ENCODE measurements around the gene RAB6B.

RAB6B gene

DNA sequence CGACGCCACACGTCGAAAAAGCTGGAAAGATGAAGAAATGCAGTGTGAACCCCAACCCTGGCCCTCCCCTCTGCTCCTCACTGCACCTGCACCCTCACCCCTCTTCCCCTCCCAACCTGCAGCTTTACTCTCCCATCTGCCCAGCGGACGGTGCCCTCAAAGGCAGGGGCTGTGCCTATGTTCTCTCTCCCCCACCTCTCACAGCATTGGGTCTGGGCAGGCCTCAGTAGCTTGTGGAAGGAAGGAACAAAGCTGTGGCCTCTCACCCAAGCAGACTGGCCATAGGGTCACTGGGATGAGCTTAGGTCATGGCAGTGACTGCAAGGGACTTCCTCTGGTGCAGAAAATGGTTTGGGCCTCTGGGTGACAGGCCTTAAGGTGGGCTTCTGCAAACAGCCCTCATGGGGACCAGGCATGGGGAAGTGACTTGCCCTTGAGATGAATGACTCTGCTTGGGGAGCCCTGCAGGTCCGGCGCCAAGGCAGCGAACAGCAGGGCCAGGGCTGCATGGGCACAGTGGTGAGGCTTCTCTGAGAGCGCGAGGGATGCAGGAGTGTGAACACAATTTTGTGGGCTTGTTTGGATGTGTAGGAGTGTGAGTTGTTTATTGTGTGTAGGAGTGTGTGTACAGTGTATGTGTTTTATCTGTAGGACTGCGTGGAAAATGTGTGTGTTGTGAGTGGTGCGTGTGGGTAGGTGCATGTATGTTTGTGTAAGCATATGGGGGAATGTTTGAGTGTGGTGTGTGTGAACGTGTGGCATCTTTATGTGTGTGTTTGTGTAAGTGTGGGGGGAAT is 60.9 kb downstream of the RAB6B start:
- no peak for DNase-seq

DNA sequence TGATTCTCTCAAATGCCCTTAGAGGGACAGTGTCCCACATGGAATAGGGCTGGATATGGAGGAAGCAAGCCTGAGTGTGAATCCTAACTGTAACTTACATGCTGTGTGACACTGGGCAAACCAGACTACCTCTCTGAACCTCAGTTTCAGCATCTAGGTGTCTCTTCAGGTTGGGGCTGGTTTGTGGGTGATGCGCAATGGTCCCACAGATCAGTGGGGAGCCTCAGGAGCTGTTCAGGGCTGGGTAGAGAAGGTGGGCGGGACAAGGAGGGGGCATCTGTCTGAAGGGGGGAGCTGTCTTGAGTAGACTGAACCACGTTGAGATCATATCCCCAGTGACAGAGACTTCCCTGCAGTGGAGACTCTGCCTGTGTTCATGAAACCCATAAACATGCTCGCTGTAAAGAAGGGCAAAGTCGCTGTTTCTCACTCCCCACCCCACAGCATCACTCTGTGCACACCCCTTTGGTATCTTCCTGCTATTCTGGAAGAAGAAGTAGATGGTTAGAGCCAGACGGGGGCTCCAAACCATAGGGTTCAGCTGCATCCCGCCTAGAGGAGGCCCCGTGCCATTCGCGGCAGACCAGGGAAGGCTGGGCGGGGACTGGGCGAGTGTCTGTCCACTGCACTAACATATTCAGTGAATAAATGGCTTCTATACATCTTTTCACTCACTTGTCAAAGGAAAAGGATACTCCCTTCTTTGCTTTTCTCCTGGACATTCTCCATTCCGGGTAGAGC is 61.6 kb downstream of the RAB6B start:
- no peak for DNase-seq

DNA sequence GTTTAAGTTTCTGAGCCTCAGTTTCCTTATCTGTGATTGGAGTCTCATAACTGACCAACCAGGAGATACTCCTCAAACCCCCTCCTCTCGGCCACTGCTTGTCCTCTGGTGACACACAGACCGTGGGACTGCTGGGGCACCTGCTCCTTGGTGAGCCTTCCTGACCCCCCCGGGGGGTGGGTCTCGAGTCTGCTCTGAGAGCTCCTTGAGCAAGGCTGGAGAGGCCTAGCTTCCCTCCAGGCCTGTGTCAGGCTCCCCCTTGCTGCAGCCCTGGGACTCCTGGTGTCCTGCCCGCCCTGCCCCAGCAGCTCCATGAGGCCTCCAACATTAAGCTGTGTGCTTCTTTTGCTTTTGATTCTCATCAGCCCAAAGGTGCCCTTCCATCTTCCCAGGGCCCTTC is 62.4 kb downstream of the RAB6B start:
- DNase-seq = no peak

DNA sequence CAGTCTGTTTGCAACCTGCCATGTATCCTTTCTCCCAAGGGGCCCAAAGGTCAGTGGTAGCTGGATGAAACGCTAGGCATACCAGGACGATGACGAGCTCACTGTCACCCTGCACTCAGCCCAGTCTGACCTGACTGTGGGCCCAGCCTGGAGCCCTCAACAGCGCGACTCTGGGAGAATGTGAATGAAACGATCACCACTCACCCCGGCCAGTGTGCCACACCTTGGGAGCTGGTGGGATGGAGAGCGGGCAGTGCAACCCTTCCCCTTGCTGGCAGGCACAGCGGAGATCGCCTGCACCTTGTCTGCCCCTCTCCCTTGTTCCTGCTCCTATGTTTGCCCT is 62.9 kb downstream of the RAB6B start:
- no peak for DNase-seq

DNA sequence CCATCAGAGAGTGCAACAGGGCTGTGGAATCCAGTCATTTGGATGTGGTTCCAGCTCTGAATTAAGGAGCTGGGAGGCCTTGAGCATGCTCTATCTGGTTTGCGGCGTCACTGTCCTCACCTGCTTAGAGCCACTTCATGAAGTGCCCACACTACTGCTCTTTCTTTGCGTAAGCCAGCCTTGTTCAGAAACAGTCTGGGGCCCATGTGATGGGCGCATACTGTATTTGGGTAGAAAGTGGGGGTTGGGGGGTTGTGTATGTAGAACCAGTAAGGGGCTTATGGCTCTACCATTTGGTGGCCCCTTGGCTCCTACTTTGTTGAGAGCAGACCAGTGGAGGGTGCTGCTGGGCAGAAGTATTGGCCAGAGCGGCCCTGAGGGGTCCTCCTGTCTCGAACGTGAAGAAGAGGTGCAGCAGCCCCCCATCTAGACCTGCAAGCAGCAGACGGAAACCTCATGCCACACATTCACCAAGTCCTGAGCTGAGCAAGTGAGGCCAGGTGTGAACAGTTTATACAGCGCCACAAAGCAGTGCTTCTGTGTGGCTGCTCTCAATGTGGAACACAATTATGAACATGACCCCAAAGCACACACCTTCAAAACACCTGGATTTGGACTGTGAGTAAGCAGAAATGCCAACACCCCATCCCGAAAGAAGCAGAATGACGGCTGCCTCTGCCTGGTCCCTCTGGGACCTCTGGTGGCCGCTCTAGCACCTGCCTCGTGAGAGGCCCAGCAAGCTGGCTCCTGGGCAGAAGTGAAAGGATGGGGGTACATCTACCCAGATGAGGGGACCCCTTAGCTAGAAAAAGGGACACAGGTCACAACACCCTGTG is 63.5 kb downstream of the RAB6B start:
- DNase-seq = no peak

DNA sequence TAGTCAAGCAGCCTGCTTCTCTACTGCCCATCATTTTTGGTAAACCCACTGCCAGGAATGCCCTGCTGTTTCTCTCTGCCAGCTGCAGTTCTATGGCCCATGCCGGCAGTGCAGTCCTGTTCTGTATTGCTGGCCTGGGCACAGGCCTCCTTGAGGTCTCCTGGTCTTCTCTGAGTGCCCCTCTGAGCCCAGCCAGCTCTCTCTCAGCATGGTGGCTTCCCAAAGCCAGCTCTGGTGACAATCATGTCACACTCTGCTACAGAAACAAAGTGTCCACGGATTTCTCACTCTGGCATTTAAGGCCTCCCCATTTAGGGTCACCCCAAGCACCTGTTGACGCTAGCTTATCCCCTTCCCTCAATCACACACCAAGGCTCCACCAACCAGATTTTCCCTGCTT is 65.6 kb downstream of the RAB6B start:
- DNase-seq = no peak

DNA sequence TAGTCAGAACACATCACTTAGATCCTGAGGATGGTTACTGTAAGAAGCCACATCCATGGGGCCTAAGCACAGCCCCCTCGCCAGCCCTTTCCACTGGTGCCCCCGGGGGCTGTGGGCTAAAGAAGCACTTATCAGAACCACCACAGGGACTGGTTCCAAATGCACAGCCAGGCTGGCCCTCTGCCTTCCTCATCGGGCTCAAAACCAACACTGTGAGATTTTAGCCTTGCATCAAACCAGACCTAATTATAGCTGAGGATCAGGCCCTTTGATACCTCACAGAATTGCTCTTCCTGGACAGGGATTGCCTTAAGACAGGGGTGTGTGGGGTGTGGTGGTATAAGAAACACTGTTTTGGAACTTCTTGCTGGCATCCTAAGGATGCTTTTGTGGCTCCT is 66.4 kb downstream of the RAB6B start:
- DNase-seq = no peak

DNA sequence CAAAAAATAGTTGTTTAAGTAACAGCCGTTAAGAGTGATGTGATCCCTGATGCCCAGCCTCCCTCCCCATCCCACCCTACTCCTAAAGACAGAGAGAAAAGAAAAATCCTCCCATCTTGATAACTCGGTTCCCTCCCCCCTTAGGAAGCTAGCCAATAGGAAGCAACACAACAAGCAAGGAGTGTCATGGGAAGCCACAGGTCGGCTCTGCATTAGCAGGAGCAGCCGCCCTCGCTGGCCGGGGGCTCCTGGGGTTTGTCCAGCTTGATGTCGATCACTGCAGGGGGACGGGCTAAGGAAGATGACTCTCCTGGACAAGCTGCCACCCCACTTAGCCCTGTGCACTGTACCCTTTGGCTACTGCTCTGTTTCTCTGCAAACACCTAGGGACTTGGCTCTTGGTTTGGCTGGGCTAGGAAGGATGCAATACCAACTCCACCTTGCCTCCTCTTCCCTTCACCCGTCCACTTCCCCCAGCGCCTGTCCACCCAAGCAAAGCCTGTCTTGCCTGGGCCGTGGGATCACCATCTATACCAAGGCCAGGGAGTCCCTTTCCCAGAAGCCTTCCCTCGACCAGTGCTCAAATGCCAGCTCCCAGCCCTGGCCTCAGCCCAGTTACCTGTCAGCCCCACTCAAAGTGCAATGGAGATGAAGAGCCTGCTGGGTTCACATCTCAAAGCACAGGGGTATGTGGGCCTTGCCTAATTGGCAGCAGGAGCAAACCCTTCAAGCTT is 66.9 kb downstream of the RAB6B start:
- DNase-seq = no peak

DNA sequence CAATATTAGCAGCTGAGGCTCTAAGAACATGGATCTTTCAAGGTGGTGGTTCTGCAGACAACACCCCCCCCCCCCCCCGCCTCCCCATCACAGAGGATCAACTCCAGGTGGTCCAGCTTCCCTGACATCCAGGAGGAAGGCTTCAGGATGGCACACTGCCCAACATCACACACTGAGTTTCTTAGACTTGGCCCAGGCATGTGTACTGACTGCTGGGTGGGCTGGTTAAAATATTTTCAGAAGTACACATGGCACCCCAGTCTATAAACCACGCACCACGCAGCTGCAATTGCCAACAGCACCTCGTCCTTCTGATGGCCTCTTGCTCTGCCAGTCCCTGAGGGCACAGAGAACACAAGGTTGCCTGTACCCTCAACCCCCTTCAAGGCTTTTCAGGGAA is 68.0 kb downstream of the RAB6B start:
- no peak for DNase-seq

DNA sequence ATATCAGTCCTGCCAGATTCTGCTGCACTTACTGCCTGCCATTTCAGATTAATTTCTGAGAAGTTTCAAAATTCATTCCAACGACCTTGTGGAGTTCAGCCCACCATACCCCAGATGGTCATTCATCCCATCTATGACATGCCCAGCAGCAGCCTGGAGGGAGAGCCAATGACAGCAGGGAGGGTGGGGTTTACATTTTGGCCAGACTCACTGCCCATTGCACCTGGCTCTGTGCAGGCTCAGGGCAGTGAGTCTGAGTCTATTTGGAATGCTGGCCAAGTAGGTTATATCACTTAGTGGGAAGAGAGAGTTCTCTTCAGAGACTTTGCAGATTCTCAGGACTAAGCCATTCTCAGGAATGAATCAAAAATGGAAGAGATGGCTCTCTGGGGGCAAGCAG is 68.5 kb downstream of the RAB6B start:
- no peak for DNase-seq

DNA sequence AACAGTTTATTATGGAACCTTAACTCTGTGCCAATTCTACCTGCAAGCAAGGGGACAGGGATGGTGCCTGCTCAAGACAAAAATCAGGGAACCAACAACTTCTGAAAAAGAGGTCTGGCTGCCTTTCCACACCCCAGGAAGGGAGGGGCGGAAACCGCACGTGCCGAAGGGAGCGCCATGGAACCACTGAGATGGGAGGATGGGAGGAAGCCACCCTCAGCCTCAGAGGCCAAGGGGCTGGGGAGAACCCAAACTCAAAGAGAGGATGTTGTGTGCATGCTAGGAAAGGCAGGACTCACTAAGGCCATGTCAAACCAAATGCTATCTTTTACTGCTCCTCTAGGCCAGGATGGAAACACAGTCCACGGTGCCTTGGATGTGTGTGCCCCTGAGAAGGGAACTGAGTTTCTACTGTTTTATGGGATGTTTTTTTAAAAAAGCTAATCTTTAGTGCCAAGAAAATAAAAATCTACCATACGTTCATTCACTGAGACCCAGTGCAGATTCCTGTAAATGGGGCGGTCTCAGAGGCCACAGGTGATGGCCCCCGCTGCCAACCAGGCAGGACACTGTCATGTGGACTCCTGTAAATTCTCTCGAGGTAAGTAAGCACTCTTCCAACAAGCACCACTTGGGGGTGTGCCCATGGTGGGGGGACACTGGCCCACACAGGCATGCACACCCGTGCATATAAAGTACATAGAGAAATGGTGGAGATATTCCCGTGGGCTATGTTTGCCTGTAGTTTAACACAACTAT is 69.5 kb downstream of the RAB6B start:
- no peak for DNase-seq

DNA sequence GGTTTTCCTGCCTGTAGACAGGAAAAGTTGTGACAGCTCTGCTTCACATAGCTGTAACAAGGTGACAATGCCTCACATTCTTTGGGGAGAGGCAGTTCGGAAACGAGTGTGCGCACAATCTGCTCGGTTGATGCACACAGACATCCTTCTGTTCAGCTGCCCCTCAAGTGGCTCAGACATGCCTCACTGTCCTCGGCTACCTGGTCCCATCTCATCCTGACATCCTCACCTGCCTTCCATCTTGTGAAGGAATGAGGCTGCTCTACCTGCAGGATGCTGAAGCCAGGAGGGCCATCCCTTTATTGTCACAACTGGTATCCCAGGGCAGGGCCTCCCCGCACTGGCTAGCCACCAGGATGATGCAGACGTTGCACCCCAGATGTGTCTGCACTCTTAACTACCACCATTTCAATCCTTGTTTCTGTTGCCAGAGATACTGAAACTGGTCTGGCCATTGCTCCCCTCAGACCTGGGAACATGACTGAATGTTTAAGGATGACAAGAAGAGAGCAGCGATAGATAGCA is 70.7 kb downstream of the RAB6B start:
- no peak for DNase-seq

DNA sequence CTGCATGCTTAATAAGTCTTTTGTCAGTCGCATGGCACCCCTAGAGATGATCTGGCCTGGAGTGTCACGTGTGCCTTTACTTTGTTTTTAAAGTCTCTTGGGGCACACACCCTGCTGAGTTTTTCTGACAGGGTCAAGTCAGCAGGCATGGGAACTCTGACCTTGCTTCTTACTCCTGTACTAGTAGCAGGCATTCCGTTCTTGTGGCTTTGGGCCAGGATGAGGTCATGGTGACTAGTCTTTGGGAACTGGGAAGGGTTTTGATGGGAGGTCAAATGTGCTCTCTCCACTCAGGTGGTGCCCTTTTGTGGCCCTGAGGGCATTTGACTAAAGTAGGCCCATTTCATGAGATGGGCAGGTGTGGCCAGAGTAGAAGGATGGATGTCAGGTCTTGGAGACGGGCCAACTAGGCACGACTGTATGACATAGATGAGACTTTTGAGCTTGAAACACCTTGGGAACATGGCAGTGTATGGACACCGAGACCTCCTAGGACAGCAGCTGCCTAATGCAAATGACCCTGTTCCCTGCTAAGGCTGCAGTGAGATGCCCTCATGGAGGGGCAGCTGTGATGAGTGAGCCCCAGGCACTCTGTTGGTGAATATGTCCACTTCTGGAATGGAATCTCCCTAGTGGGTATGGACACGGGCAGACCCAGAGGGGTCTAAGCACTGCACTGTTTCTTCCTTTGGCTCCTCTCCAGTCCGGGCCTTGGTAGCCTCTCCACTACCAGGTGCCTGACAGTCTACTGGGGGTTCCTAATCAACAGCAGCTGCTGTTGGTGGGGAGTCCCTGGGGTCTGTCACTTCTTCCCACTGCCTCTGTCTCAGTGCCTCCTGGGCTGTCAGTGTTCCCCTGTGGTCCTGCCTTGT is 73.7 kb downstream of the RAB6B start:
- DNase-seq = no peak

DNA sequence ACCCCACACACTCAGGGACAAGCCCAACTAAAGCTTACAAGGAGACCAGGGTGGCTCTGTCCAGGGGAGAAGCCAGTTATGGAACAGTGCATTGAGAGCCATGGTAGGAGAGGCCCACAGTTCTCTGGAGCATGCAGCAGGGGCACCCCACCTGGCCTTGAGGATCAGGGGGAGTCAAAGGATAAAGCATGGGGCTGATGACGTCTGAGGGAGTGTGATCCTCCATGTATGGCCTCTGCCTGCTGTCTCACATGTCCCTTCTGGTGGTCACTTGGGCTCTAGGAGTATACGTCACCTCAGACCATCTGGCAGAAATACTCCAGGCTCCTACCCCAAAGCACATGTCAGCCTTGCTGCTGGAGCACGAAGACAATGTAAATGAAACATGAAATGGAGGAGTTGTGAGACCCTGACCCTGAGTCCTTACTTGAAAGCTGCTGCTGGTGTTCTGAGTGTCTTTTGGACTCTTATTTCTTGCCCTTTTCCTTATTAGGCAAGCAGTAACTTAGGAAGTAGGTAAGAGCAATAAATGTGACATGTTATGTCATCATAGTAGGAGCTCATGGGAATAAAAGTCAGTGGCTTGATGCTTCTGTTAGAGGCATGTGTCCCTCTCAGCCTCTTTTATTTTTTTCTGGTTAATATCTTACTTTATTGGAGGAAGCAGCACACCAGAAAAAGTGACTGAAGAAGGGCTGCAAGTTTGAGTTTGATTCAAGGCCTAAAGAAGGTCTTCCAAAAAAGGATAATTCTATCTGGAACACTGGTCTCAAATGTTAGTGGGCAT is 74.6 kb downstream of the RAB6B start:
- DNase-seq = no peak

DNA sequence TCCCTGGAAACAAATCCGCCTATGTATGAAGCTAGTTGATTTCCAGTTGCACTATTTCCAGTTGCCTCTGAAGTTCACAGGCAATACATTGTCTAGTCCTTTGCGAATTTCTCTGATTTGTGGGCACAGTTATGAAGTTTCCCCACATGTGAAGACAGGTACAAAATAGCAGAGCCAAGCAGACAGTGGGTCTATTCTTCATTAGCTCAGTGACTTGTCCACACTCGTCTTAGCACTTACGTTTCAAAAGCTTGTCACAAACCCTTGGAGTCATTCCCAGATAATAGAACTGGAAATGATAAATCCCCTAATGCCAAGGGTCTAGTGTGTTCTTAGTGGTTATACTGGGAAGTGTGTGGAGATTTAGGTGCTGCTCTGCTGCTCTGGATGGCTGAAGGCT is 75.6 kb downstream of the RAB6B start:
- no peak for DNase-seq

DNA sequence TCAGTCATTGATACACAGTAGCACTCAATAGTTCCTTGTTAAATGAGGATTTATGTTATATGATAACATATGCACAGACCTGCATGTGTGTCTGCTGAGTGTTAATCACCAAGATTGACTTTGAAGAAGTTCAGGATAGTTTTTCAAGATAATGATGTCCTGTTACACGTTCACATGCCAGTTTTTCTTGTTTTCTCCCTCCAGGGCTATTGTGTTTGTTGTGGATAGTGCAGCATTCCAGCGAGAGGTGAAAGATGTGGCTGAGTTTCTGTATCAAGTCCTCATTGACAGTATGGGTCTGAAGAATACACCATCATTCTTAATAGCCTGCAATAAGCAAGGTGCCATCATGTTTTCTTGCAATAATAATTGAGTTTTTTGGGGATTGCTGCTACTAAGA is 80.3 kb downstream of the RAB6B start:
- DNase-seq = no peak

DNA sequence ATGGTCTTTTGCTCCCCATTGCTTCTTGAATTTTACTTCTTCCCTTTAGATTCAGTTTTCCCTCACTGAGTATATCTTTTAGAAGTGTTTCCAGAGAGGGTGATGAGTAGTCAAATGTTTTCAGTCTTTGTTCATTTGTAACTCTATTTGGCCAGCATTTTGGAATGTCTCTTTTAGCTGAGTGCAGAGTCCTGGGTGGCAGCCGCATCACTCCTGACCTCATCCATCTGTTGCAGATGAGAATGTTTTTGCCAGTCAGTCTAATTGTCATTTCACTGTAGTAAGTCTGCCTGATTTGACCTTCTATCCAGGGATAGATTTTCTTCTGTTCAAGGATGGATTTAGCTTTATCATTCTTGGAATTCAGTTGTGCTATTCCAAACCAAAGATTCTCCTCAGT is 82.8 kb downstream of the RAB6B start:
- DNase-seq = no peak

DNA sequence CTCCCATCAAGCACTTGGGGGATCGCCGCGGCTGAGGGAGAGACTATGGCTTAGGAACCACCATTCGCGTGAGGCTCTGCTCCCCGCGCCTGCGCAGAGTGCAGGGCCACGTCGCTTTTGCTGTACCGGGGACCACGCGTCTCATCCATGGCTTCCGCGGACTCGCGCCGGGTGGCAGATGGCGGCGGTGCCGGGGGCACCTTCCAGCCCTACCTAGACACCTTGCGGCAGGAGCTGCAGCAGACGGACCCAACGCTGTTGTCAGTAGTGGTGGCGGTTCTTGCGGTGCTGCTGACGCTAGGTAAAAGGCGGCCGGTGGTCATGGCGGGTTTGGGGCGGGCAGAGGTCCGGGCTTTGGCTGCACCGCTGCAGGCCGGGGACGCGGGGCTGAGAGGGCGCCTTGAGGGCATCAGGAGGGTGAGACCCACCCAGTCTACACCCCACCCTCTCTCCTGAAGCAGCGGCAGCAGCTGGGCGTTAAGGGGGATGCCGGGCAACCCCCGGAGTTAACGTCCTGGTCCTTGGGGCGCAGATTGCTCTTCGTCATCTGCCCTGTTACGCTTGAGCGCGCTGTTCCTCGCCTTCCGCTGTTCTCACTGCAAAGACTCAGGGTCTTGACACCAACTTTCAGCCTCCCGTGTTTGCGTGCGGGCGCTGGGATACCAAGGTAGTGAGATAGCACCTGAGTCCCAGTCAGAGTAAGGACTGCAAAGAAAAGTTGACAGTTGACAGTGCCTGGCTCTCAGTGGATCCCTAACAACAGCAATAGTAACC is 89.8 kb downstream of the RAB6B start, which contains the start of gene SRPRB:
SRPRB (plus strand) TSS at position 114 of the 774 bp plus-strand sequence; CDS start at position 148, 34 bp downstream.
- DNase-seq = peak; percentile 98

DNA sequence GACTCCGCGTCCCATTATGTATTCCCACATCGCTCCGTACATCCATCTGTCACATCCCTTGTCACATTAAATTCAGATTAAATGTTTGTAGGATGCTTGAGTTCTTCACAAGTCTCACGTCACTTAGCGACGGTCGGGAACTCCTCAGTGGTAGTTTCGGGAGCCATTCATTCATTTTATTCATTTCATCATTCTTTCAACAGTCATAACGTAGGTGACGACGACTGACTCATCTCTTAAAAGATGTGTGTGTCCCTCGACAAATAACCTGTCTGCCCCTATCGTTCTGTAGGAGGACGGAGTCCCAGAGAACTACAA is 90.3 kb downstream of the RAB6B start:
- no peak for DNase-seq

Data from CD4-positive, alpha-beta T cell treated with Interleukin-4 for 4 hours (primary cell).